GM12891 (cell line): ENCODE data around the gene SURF6.

Experiments
- POLR2A ChIP-seq: IDR thresholded peaks from 2 replicates; pipeline ENCODE4 v1.6.1; 2011; ENCODE audit warnings: low read depth, low read length, control low read depth
- POLR2AphosphoS5 ChIP-seq: IDR thresholded peaks from 2 replicates; pipeline ENCODE4 v1.6.1; 2011; ENCODE audit warnings: low read depth, low read length, control low read depth

DNA sequence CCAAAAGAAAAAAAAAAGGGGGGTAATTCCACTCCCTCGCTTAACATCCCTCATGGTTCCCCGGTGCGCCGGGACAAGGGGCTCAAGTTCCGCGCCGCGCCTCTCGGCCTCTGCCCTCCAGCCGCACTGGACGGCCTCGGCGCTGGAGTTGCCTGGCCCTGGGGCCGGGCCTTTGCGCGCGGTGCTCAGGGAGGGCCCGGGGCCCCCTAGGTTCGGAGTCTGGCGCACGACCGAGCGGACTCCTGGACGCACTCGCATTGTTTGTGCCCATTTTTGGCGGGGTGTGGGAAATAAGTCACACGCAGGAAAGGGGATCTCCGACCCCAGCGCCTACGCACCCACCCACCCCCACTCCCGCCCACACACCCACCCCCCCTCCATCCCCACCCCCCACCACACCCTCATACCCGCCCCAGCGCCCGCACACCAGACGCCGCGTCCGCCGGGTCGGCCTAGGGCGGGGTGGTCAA is 11.6 kb upstream of the SURF6 start:
- TF ChIP-seq POLR2AphosphoS5 (no peak), POLR2A (no peak)
